ENCODE measurements around the gene LHX3. TPM values are rescaled to one million over a fixed set of nuclear protein-coding genes. Genes with fewer than 3 reads are reported as not detected.
"Not testable (repeated sequence)": the region's sequence is repeated elsewhere in the genome, so short reads cannot be mapped to it uniquely, and the experiment has no call there.

The LHX3 gene
- total RNA-seq, 1 donor = not detected

GRCh38 chr9:136153381-136154065 is 51.4 kb downstream of the LHX3 start:
- DNase-seq (ENCODE audit: low read depth) = no peak
- TF ChIP-seq CTCF (IDR thresholded peaks at IDR 0.05; ENCODE audit: insufficient read depth, low read length) = no peak
- no peak overlapping the region for H3K4me3 ChIP-seq (ENCODE audit: low read depth, low read length)

- no peak for TF ChIP-seq CTCF (IDR thresholded peaks at IDR 0.05; ENCODE audit: insufficient read depth, low read length)
- no peak for DNase-seq (ENCODE audit: low read depth)
- no peak overlapping the region for H3K4me3 ChIP-seq (ENCODE audit: low read depth, low read length)
These were observed 52.0 kb downstream of the LHX3 start for GRCh38 chr9:136152931-136153330.

DNA sequence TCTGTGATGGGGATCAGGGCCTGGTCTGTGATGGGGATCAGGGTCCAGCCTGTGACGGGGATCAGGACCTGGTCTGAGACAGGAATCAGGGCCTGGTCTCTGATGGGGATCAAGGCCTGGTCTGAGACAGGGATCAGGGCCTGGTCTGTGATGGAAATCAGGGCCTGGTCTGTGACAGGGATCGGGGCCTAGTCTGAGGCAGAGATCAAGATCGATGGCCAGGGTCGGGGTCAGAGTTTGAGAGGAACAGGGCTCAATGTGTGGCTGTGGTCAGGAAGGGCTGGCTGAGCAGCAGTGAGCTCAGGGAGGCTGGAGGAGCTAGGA is 52.4 kb downstream of the LHX3 start:
- no peak overlapping the region for H3K4me3 ChIP-seq (ENCODE audit: low read depth, low read length)
- DNase-seq (ENCODE audit: low read depth) = no peak
- TF ChIP-seq CTCF (IDR thresholded peaks at IDR 0.05; ENCODE audit: insufficient read depth, low read length) = no peak

GRCh38 chr9:136151848-136152542 is 52.9 kb downstream of the LHX3 start:
- no peak overlapping the region for H3K4me3 ChIP-seq (ENCODE audit: low read depth, low read length)
- no peak for DNase-seq (ENCODE audit: low read depth)
- no peak for TF ChIP-seq CTCF (IDR thresholded peaks at IDR 0.05; ENCODE audit: insufficient read depth, low read length)

GRCh38 chr9:136151214-136151804 is 53.6 kb downstream of the LHX3 start:
- no peak for DNase-seq (ENCODE audit: low read depth)
- no peak overlapping the region for H3K4me3 ChIP-seq (ENCODE audit: low read depth, low read length)
- no peak for TF ChIP-seq CTCF (IDR thresholded peaks at IDR 0.05; ENCODE audit: insufficient read depth, low read length)

- not testable (repeated sequence) for DNase-seq (ENCODE audit: low read depth)
These were observed 54.2 kb downstream of the LHX3 start for GRCh38 chr9:136150664-136151213.

DNA sequence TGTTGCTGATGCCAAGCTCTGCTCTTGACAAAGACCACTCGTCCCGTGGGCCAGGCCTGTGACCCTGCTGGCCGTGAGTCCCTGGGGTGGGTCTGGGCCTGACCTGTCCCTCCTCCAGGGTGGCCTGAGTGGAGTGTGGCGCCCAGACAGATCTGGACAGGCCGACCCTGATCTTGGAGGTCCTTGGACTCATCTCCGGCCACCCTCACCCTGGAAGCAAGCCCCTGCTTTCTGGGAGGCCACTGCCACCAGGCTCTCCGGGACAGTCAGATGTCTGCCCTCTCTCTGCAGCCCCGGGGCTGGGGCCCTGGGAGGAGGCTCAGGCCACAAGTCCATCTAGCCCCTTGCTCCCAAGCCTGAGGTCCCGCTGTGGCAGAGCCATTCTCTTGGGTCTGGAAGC is 55.1 kb downstream of the LHX3 start:
- TF ChIP-seq CTCF (IDR thresholded peaks at IDR 0.05; ENCODE audit: insufficient read depth, low read length) = no peak
- H3K4me3 ChIP-seq (ENCODE audit: low read depth, low read length) = no peak overlapping the region
- no peak for DNase-seq (ENCODE audit: low read depth)

More at GRCh38 chr9:136150664-136151213, 54.2 kb downstream of the LHX3 start:
- not testable (repeated sequence) for H3K4me3 ChIP-seq (ENCODE audit: low read depth, low read length)
